Loucy (cell line): Measurements from ENCODE around the gene CDH4.

Source experiments
- EZH2phosphoT487 ChIP-seq: fragments of 200-600 bp; IDR thresholded peaks from 2 replicates; pipeline ENCODE4 v1.6.1; 2018; ENCODE audit warnings: antibody characterized with exemption, mild to moderate bottlenecking, moderate library complexity, borderline replicate concordance
- TF ChIP-seq, protein P1 (sequence below): fragments of 200-600 bp; sonication (generic); conservative IDR thresholded peaks from 2 replicates; pipeline ENCODE4 v1.5.1; 2014; ENCODE audit warnings: mild to moderate bottlenecking, antibody characterized with exemption, low read length

DNA sequence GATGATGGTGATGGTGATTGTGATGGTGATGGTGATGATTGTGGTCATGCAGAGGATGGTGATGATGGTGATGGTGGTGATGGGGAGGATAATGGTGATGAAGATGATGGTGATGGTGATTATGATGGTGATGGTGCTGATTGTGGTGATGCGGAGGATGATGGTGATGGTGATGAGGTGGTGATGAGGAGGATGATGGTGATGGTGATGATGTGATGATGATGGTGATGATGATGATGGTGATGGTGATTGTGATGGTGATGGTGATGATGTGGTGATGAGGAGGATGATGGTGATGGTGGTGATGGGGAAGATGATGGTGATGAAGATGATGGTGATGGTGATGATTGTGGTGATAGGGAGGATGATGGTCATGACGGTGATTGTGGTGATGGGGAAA lies 333.7 kb downstream of the CDH4 start:
- no peak for TF ChIP-seq EZH2phosphoT487
- TF ChIP-seq, protein P1, sequence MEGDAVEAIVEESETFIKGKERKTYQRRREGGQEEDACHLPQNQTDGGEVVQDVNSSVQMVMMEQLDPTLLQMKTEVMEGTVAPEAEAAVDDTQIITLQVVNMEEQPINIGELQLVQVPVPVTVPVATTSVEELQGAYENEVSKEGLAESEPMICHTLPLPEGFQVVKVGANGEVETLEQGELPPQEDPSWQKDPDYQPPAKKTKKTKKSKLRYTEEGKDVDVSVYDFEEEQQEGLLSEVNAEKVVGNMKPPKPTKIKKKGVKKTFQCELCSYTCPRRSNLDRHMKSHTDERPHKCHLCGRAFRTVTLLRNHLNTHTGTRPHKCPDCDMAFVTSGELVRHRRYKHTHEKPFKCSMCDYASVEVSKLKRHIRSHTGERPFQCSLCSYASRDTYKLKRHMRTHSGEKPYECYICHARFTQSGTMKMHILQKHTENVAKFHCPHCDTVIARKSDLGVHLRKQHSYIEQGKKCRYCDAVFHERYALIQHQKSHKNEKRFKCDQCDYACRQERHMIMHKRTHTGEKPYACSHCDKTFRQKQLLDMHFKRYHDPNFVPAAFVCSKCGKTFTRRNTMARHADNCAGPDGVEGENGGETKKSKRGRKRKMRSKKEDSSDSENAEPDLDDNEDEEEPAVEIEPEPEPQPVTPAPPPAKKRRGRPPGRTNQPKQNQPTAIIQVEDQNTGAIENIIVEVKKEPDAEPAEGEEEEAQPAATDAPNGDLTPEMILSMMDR: no peak
